Brain microvascular endothelial cell (primary cell): ENCODE results near the gene YJEFN3.

Experiments
- DNase-seq: peaks from one replicate; pipeline ENCODE4 v3.0.0-alpha.2; 2020
- H3K27ac ChIP-seq: fragments of 250-450 bp; sonication (Bioruptor Pico); 2 replicates; pipeline ENCODE4 v1.5.1; 2020; ENCODE audit warnings: mild to moderate bottlenecking, moderate library complexity
- H3K27me3 ChIP-seq: fragments of 250-450 bp; sonication (Bioruptor Pico); replicated peaks from 2 replicates; pipeline ENCODE4 v1.5.1; 2020; ENCODE audit warnings: mild to moderate bottlenecking
- H3K36me3 ChIP-seq: fragments of 250-450 bp; sonication (Bioruptor Pico); replicated peaks from 2 replicates; pipeline ENCODE4 v1.5.1; 2020; ENCODE audit warnings: mild to moderate bottlenecking
- H3K4me3 ChIP-seq: 2 replicates; pipeline ENCODE4 v1.5.1; 2011; ENCODE audit warnings: low read depth, mild to moderate bottlenecking, control low read depth, low read length, moderate library complexity
- in situ Hi-C: cut with HindIII; loops from 2 replicates; pipeline ENCODE4 v1.10.0; 2017; ENCODE audit warnings: low sequenced_read_pairs, low pct_ligation_motif_present
- TF ChIP-seq, protein P1 (sequence below): IDR thresholded peaks from 2 replicates; pipeline ENCODE4 v1.5.1; 2011; ENCODE audit warnings: low read depth, mild to moderate bottlenecking, moderate library complexity, low read length, control low read depth, inconsistent platforms; ENCODE audit errors: missing control alignments

YJEFN3 gene

DNA sequence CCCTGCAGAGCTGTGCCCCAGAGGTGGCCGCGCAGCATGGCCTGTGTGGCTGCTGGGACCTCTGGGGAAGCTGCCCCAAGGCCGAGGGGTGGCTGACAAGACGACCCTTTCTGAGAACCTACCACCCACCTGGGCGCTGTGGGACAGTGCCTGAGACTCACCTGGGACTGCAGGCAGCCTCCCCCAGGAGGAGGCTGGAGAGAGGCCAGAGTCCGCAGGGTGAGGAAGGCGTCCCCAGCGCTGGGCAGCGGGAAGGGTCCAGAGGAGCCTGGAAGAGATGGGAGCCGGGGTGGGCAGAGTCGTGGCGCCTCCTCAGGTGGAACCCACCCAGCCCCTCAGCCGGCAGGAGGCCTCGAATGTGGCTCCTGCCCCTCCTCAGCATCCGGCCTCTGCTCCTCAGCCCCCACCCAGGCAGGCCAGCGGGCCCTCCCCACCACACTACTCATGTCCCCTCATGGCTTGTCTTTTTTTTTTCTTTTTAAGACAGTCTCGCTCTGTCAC, 34.7 kb downstream of the YJEFN3 start:
- no peak for DNase-seq
- TF ChIP-seq, protein P1, sequence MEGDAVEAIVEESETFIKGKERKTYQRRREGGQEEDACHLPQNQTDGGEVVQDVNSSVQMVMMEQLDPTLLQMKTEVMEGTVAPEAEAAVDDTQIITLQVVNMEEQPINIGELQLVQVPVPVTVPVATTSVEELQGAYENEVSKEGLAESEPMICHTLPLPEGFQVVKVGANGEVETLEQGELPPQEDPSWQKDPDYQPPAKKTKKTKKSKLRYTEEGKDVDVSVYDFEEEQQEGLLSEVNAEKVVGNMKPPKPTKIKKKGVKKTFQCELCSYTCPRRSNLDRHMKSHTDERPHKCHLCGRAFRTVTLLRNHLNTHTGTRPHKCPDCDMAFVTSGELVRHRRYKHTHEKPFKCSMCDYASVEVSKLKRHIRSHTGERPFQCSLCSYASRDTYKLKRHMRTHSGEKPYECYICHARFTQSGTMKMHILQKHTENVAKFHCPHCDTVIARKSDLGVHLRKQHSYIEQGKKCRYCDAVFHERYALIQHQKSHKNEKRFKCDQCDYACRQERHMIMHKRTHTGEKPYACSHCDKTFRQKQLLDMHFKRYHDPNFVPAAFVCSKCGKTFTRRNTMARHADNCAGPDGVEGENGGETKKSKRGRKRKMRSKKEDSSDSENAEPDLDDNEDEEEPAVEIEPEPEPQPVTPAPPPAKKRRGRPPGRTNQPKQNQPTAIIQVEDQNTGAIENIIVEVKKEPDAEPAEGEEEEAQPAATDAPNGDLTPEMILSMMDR: no peak
- Histone ChIP-seq H3K36me3 (no peaks in the 10 kb centered on the region), H3K4me3 (no peak overlapping the region), H3K27me3 (no peaks in the 10 kb centered on the region), H3K27ac (no peak overlapping the region)
- in situ Hi-C loops: no loop called here

- Histone ChIP-seq H3K27ac (no peak overlapping the region), H3K4me3 (no peak overlapping the region), H3K36me3 (no peaks in the 10 kb centered on the region), H3K27me3 (no peaks in the 10 kb centered on the region)
- DNase-seq: peak; percentile 63
- in situ Hi-C loops: no loop called here
- TF ChIP-seq, protein P1: no peak
These were observed 37.6 kb downstream of the YJEFN3 start for GRCh38 chr19:19566306-19566705.

DNA sequence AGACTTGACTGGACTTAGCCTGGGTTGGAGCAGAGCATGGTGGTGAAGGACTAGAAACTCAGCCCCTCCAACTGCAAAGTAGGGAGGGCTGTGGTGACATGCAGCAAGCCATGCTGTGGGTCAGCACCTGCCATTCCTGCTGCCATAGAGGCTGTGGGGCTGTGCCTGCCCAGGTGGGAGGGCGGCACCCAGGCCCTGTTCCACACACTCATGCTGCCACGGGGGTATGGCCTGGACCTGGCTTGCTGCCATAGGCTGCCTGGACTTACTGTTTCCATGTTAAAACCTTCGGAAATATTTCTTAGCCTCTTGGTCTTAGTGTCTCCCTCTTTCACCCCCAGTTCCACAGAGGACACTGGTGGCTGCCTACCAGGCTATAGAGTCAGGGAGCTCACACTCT, 38.7 kb downstream of the YJEFN3 start:
- in situ Hi-C loops: no loop called here
- Histone ChIP-seq H3K27ac (no peak overlapping the region), H3K27me3 (no peaks in the 10 kb centered on the region), H3K4me3 (no peak overlapping the region), H3K36me3 (no peaks in the 10 kb centered on the region)
- no peak for DNase-seq
- TF ChIP-seq, protein P1: no peak

- peak; percentile 64 for DNase-seq
- H3K27ac ChIP-seq: no peak overlapping the region
- no peaks in the 10 kb centered on the region for H3K36me3 ChIP-seq
- TF ChIP-seq, protein P1: no peak
- in situ Hi-C loops: no loop called here
- H3K27me3 ChIP-seq: no peaks in the 10 kb centered on the region
- H3K4me3 ChIP-seq: no peak overlapping the region
These were observed 40.4 kb downstream of the YJEFN3 start for GRCh38 chr19:19568802-19569756.

DNA sequence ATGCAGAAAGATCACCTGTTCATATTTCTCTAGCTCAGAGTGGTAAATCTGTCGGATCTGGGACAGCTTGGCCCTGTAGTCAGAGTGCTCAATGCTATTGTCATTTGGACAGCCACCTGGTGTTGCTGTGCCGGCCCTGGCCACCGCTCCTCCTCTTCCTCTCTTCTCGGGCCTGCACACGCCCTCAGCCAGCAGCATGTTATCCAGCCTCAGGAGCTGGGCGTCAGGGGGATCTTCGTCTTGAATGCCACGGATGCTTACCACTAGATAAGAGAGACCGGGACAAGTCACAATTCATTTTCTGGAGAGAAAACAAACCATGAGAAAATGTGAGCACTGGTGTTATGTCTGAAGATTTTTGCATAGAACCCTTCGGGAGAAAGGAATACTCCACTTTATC, 41.9 kb downstream of the YJEFN3 start:
- Histone ChIP-seq H3K36me3 (no peaks in the 10 kb centered on the region), H3K4me3 (no peak overlapping the region), H3K27ac (no peak overlapping the region), H3K27me3 (no peaks in the 10 kb centered on the region)
- in situ Hi-C loops: no loop called here
- DNase-seq: no peak
- TF ChIP-seq, protein P1: no peak
